Fibroblast of villous mesenchyme (primary cell): Measurements from ENCODE around the gene EYS. TPM values are rescaled to one million over a fixed set of nuclear protein-coding genes. Genes with fewer than 3 reads are reported as not detected.
"Not testable (repeated sequence)": the region's sequence is repeated elsewhere in the genome, so short reads cannot be mapped to it uniquely, and the experiment has no call there.

Experiments
- DNase-seq: peaks from one replicate; pipeline ENCODE4 v3.0.0-alpha.2; 2010; ENCODE audit warnings: low read depth
- H3K4me3 ChIP-seq: 2 replicates; pipeline ENCODE4 v1.5.1; 2011; ENCODE audit warnings: low read depth, mild to moderate bottlenecking, low read length
- CTCF ChIP-seq: IDR thresholded peaks from 2 replicates; pipeline ENCODE4 v1.5.1; 2012; ENCODE audit warnings: low read depth, mild to moderate bottlenecking, low read length; ENCODE audit not compliant: insufficient read depth
- total RNA-seq: library from RNA; depleted of rRNA; stranded (reverse); fragments of >200 nt; gene quantifications from 2 replicates; pipeline ENCODE4 v1.2.3, GENCODE V29; 2012

Gene EYS
- total RNA-seq, 1 donor: under 0.01 TPM

GRCh38 chr6:64476935-64477334, 1230.1 kb downstream of the EYS start:
- DNase-seq: no peak
- TF ChIP-seq CTCF: no peak
- H3K4me3 ChIP-seq: no peak overlapping the region

- not testable (repeated sequence) for H3K4me3 ChIP-seq, DNase-seq
- TF ChIP-seq CTCF: peak; percentile 51
Measured at GRCh38 chr6:64469405-64469804, 1237.6 kb downstream of the EYS start.

- H3K4me3 ChIP-seq: no peak overlapping the region
- TF ChIP-seq CTCF: no peak
- DNase-seq: no peak
Measured at GRCh38 chr6:64467656-64468055, 1239.4 kb downstream of the EYS start.

GRCh38 chr6:64459411-64459944, 1247.5 kb downstream of the EYS start:
- H3K4me3 ChIP-seq: no peak overlapping the region
- DNase-seq: no peak
- TF ChIP-seq CTCF: no peak

GRCh38 chr6:64448101-64448500, 1258.9 kb downstream of the EYS start:
- not testable (repeated sequence) for H3K4me3 ChIP-seq, DNase-seq

- no peak for TF ChIP-seq CTCF
- DNase-seq: no peak
- no peak overlapping the region for H3K4me3 ChIP-seq
Measured at GRCh38 chr6:64445038-64445437, 1262.0 kb downstream of the EYS start.

- H3K4me3 ChIP-seq: no peak overlapping the region
- DNase-seq: no peak
- no peak for TF ChIP-seq CTCF
Measured at GRCh38 chr6:64439274-64439673, 1267.8 kb downstream of the EYS start.
